ENCODE data around the gene TTC29.
"Not testable (repeated sequence)": the region's sequence is repeated elsewhere in the genome, so short reads cannot be mapped to it uniquely, and the experiment has no call there.

The TTC29 gene

GRCh38 chr4:146699910-146700309, 245.8 kb downstream of the TTC29 start:
- DNase-seq (ENCODE audit: low read depth), result no peak

- peak; percentile 8 for DNase-seq (ENCODE audit: low read depth)
Measured at GRCh38 chr4:146674829-146675570, 270.7 kb downstream of the TTC29 start.

- DNase-seq (ENCODE audit: low read depth), result not testable (repeated sequence)
Measured at GRCh38 chr4:146663968-146664311, 281.7 kb downstream of the TTC29 start.

- DNase-seq (ENCODE audit: low read depth), result no peak
Measured at GRCh38 chr4:146661367-146661766, 284.3 kb downstream of the TTC29 start.
